NCI-H748 treated with DMSO at 0.1 percent for 48 hours (cell line): ENCODE measurements around the gene DNAH5.
A peak's percentile ranks its signal among the peaks of the same experiment; 100 is the strongest.

Experiments
- DNase-seq: peaks from one replicate; lab custom pipeline; 2025; lab: John Stamatoyannopoulos, UW

The DNAH5 gene

DNA sequence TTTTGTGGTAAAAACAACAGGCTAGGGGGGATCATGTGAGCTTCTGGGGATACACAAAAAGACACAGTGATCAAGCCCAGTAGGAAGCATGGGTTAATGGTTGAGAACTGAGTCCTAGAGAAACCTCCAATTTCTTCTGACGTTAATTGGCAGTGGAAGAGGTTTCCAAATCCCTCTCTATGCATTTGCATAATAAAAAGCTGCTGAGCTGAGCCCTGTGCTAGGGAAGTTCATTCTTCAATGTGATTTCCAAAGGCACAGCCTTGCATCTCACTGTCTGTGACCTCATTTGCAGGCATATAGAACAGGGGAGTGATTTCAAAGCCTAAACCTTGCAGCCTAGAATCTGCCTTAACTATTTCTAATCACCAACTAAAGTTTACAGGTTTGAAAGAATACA, 812 bp downstream of the DNAH5 start:
- DNase-seq = no peak

DNA sequence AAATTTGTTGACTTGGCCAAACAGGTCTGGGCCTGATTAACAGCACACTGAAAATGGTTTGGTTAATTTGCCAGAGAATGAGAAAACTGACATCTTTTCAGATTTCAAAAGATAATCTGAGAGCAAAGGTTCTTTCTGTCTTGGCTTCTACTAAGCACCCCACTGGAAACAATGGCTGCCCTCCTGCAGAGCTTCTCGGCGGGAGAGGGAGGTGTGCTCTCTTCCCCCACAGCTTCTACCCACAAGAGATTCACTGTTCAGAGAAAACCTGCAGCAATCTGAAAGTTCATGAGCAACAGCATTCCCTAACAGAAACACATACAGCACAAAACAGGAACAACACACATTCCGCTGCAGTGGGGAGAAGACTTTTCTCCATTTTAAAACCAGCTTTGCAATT, 3.0 kb downstream of the DNAH5 start:
- no peak for DNase-seq

DNA sequence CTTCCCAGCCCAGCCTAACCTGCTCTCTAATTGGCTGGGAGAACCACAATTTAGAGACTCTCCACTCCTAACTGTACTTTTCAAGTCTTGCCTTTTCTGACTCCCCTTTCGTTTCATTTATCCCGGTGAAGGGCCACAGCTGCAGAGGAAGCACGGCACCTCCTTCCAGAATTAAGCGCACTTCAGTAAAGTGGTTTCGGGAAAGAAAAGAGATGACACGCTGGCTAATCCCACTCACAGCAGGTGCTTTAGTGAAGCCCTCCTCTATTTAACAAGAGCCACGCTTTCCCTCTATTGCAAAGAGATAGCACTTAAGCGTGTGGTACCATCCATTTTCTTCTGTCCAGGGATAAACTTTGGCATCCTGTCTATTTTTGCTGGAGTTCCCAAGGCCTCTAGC, 4.8 kb downstream of the DNAH5 start:
- peak; percentile 44 for DNase-seq

DNA sequence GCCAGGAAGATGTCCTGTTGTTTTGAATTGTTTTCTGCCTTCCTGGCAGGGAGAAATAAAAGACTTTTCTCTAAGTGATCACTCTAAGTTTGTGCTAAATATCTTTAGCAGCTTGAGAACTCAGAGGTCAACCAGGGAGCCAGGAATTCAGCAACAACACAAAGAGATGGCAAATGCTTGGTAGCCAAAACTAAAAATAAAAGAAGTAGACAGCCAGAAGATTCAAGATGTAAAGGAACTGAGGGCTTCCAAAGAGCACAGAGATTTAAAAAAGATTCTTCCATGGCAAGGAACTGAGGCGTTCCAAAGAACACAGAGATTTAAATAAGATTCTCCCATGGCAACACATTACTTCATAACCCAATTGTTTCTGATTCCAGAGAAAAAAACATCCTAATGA, 9.6 kb downstream of the DNAH5 start:
- DNase-seq = no peak

DNA sequence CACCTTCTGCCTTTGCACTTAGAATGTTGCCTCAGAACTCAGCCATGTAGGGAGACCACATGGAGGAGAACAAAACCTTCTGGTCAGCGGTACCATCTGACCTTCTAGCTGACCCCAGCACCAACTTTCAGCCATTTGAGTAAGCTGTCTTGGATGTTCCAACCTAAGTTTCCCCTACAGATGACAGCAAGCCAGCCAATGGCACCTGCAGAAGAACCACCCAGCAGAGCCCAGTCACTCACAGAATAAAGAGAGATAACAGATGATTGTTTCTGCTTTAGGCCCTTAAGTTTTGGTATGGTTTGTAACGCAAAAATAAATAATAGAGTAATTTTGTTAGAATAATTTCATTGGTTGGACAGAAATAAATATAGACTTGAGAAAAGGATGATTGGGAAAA, 10.4 kb downstream of the DNAH5 start:
- no peak for DNase-seq

DNA sequence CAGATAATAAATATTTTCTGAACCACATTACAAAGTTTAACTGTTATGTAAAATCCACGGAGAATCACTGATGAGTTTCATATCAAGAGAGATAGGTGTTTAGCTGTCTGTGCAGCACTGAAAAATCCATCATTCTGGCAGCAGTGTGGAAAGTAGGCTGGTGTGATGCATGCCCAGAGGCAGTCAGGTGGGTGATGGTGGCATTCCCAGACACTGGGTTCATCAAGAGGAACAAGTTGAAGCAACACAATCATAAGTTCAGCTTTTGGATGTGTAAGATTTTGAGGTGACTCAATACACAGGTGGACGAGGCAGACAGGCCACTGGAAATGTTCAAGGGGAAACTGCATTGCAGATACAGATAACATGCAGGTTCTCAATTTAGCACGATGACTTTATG, 11.9 kb downstream of the DNAH5 start:
- DNase-seq = no peak

DNA sequence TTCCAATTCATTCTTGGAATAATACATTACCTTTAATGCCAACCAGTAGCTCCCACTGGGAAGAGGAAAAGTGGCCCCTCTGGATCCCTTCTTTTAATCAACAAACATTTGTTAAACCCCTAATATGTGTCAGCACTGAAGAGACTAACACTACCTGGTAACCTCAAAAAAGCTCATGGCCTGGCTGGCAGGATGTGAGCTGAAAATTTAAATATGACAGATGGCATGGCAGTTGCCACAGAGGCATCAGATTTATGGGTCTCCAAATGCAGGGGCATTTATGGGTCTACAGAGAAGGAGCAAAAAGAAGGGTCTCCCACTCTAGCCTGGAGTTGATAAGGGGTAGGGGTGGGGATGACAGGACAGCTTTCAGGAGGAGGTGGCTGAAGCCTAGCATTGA, 12.5 kb downstream of the DNAH5 start:
- no peak for DNase-seq

DNA sequence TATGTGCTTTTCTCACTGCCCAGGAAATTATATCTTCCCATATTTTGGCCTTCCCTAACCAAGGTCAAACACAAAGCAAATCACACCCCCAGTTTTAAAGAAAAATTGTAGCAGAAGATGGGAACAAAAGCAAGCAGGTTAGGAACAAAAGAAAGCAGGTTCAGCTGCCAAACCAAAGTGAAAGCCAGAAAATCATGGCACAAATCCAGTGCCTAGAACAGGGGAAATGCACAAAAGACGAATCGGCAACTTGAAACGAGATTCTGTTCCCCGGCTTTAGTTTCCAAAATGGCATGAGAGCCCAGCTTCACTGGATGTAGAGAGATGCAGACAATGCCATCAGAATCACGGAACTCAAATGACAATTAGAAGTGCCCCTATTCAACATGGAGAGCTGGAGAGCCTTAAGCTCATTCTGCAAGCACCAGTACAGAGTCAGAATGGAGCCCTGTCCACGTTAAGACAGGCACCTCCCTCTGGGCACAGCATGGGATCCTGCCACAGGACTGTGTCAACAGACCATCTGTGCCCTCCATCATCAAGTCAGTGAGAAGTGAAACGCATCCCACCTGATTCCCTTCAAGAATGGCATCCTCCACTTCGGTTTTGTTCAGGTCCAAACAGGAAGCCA, 13.8 kb downstream of the DNAH5 start:
- DNase-seq = no peak

DNA sequence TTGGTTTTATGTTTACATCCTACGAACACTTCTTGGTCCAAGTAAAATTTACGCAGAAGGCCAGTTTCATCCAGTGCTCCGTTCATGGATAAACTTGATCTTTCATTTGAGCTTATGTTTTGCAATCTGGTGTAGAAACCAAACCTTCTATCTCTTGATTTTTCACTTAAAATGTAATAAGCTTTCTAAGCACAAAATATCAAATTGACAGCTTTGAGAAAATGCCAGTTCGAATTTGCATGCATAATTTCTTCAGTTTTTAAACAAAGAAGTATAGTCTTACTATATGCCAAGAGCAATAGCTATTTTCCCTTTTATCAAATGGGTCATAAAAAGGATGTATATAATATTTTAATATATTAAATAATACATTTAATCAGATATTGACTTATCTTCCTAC, 17.8 kb downstream of the DNAH5 start:
- DNase-seq = no peak

DNA sequence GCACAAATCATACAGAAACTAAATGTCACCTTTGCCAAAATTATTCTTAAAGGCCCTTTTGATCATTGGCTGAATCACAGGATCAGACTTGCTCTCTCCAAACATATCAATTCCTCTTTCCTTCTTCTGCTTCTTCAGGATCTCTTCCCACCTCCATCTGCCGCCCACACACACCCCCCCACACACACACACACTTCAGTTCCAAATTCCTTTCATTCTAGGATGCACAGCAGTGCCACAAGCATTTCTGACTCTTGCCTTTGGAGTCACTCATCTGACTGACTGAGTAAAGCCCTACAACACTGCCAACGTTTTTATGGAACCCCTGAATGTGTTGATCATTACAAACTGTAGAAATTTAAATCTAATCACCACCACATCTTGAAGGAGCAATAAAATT, 22.9 kb downstream of the DNAH5 start:
- DNase-seq = no peak

DNA sequence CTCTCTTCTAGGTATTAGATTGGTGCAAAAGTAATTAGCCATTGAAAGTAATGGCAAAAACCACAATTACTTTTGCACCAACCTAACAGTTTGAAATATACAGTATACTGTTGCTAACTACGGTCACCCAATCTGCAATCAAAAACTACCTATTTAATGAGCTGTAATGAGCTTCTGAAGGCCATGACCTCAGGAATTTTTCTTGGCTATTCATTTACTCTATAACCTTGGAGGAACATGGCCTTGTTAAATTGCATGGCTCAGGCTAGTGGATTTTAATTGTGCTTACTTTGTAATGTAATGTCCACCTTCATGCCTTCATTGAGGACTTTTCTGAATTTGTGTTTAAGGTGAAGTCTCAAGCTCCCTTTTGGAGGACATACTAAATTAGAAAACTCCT, 24.7 kb downstream of the DNAH5 start:
- DNase-seq = no peak

DNA sequence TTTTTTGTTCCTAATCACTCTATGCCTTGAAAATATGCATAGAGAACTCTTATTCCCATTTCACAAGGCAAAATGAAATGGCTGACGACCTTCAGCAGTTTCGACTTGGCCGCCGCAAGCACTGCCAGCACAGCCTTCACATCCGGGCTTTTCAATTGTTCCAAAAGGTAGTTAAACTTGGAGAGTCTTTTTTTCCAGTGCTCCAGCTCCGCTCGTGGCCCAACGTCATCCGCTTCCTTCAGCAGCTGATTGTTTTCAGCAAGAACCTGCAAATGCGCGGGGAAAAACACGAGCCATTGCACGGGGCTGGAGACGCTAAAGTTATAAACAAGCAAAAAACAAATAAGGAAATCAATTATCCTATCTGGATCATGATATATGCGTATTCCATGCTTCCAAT, 25.4 kb downstream of the DNAH5 start:
- DNase-seq = no peak

DNA sequence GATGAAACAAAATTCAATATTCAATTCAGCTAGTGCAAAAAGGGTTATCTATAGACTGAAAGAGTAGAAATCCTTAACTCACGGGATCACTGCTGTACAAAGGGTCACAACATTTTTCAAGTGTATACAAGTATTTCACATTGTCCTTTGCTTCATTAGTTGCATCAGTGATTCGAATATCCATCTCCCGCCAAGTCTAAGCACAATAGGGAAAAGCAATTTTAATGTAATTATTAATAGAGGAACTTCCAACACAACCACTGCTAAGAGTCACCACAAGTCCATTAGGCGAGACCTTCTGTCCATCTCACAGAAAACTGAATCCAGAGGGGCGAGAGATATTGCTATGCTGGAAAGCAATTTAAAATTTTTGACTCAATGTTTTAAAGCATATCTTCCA, 27.4 kb downstream of the DNAH5 start:
- no peak for DNase-seq

DNA sequence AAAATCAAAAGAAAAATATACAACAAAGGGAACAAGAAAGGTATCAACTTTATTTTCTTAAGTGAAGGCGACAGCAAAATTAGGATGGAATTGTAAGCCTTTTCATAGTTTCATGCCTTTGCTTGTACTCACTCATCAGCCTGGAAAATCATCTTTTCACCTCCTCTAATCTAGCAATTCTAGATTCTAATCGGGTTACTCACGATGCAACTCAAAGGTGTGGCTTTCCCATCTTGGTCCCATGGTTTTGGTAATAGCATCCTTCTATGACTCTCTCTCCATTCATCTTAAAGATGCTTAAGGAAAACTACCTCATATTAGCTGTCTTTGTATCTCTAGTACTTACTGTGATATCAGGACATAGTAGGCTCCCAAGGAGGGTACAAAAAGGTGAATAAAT, 30.5 kb downstream of the DNAH5 start:
- DNase-seq = no peak

DNA sequence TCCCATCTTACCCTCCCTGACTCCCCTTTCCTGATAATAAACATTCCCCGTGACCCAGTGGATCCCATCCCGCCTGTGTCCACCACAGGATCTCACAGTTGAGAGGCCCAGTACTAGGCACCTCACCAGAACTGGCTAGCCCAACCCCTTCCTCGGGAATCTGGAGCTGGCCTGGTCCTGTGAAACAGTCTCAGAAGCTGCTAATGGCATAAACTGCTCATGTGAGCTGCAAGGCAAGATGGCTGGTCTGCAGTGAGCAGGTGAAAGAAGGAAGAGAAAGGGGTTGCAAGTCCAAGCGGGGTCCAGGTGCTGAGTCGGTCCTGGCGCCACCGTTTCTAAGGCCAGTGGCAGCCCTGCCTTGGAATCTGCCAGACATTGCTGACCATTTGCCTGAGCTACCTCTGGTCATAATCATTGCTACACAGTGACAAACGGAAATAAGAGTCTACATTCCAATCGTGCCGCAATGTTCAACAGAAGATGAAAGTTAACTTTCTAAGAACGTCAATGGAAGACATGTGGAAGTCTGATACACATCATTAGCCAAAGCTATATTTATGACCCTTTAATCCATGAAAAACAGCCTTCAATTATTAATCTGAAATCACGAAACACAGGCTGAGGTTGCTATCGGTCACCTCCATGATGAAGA, 33.7 kb downstream of the DNAH5 start:
- DNase-seq = no peak

DNA sequence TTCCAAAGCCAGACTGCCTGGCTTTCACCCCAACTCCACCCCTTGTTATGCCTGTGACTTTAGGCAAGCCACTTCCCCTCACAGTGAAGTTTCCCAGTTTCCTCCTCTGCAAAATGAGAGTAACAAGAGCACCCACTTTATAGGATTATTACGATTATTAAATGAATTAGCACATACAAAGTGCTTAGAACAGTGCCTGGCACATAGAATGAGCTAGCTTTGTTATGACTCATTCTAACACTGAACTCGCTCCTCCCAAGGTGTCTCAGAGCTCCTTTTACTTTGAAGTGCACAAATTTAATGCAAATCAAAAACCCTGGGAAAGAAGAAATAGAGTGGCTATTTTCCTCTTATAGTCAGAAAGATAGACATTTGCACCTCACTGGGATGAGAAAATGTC, 34.3 kb downstream of the DNAH5 start:
- no peak for DNase-seq

DNA sequence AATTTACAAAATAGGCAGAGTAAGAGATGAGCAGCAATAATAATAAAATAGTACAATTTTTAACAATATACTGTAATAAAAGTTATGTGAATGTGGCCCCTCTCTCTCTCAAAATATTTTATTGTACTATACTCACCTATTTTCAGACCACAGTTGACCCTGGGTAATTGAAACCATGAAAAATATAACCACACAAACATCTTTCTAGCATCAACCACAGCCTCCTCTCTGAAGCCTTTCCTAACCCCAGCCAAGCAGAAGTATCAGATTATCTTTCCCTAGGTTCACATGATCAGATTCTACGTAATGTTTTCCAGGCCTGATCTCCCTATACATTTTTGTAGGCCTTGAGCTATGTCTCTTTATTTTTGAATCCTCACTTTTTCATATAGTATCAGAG, 35.2 kb downstream of the DNAH5 start:
- no peak for DNase-seq

DNA sequence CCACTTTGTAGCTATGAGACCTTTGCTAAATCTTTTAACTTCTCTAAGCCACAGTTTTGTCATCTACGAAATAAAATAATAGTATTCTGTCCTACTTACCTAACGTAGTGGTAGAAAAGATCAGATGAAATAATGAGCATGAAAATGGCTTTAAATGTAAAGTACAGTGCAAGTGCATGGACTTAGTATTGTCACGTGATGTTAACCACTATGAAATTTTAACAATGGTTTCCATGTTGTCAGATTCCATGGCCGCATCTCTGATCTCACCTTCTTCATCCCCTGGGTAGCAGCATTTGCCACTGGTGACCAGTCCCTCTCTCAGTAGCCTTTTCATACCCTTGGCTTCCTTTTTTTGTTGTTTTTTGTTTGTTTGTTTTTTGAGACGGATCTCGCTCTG, 45.9 kb downstream of the DNAH5 start:
- no peak for DNase-seq

DNA sequence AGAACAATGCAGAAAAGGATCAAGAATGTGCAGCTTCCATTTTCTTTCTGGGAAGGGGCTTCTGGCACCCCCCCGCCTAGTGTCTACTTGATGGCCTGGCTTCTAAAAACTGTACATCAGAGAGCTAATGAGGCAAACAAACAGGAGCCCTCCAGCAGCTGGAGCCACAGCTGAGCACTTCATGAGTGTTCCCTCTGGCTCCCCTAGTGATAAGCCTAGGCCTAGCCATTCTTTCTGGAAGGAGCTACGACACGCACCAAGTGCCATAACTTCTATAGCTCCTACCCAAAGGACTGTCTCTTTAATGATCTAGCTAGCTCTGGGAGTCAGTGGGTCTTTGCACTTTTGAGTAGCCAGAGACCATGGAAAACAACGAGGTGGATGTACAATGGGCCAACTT, 66.1 kb downstream of the DNAH5 start:
- DNase-seq = no peak

DNA sequence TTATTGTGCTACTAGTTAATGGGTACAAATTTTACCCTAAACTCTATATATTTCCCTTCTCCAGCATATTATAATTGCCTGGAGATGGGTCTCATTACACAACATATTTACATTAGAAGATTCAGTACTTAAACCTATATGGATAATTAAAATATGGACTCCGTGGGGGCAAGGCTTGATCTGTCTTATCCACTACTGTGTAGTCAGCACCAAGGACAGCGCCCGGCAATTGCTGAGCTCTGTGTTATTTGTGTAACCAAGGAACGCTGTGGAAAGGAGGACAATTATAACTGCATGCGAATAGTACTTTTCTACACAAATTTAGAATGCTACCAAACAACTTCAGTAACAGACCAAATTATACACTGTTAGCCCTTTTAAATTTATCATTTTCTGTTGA, 77.7 kb downstream of the DNAH5 start:
- no peak for DNase-seq

DNA sequence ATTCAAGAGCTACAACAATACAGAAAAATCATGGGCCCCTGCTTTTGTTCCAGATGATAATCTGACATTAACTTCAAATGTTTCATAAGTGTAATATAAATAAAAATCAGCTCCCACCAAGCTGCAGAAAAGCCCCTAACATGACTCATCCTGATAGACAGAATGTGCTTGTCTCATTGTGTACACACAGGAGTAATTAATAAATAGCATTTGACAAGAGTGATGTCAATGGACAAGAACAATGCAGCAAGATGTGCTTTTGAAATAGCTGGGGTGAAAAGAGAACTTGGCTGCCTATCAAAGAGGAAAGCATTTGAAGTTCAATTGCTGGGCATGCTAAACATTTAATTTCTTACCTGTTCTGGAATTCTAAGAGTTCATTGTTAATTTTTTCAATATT, 79.2 kb downstream of the DNAH5 start:
- peak; percentile 67 for DNase-seq

DNA sequence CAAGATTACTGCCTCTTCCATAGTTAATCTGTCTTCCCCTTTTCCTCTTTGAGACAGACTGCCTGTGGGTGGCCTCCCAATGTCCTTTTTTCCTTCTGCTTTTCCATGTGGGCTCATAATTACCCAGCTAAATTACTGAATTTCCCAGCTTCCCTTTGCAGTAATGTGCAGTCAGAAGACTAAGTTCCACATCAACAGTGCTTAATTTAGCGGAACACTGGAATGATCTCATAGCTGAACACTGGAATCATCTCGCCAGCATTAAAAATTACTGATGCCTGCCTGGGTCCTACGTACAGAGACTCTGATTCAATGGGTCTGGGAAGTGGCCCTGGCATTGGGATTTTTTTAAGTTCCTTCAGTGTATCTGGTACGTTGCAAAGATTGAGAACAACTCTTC, 84.3 kb downstream of the DNAH5 start:
- no peak for DNase-seq

DNA sequence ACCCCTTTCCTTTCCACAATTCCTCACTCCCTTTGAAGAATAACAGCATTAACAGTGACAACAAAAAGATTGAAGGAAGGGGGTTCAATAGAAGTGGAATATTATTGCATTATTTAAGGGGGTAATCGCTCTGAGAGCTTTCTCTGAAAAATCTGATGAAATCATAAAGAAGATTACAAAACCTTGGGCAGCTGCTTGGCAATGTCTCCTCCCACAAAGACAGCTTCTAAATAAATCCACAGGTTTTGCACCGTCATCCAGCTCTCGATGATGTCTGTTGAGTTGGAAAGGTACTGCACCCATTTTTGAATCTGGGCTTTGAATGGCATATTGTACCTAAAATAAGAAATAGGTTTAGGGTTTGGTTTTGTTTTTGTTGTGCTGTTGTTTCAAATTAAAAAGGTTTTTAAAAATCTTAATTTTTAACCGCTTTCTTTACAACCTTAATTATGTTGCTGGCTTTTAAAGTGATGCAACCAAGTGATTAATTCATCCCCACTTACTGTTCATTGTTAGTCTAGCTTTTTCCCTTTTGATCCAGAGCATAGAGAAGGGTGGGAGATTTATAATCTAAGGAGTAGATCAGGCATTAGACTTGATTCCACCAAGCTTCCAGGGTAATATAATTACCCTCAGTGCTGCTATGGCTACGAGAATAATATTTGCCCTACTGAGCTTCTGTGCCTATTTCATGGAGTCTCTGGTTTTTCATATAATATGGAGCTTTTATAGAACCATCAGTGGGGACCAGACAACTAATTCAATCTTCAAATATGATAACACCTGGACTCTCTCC, 85.0 kb downstream of the DNAH5 start:
- DNase-seq = peak; percentile 43
